Endothelial cell (in vitro differentiated cells): ENCODE results near the gene NENF. TPM values are rescaled to one million over a fixed set of nuclear protein-coding genes. Genes with fewer than 3 reads are reported as not detected.

Source experiments
- DNase-seq: peaks from one replicate; pipeline ENCODE4 v3.0.0; 2021; ENCODE audit warnings: low spot score
- H3K27ac Mint-ChIP-seq: one replicate; pipeline ENCODE4 v1.8.0; 2021; ENCODE audit warnings: mixed read lengths, inconsistent platforms; ENCODE audit not compliant: unreplicated experiment
- H3K27me3 Mint-ChIP-seq: one replicate; pipeline ENCODE4 v1.8.0; 2021; ENCODE audit warnings: mild to moderate bottlenecking, moderate library complexity, mixed read lengths, inconsistent platforms; ENCODE audit not compliant: unreplicated experiment
- H3K36me3 Mint-ChIP-seq: one replicate; pipeline ENCODE4 v1.8.0; 2021; ENCODE audit warnings: mild to moderate bottlenecking, low read depth, mixed read lengths, inconsistent platforms; ENCODE audit not compliant: unreplicated experiment
- H3K4me1 Mint-ChIP-seq: one replicate; pipeline ENCODE4 v1.8.0; 2021; ENCODE audit warnings: mild to moderate bottlenecking, mixed read lengths, inconsistent platforms; ENCODE audit not compliant: unreplicated experiment
- H3K4me3 Mint-ChIP-seq: one replicate; pipeline ENCODE4 v1.8.0; 2021; ENCODE audit warnings: mild to moderate bottlenecking, mixed read lengths, inconsistent platforms; ENCODE audit not compliant: unreplicated experiment
- H3K9me3 Mint-ChIP-seq: one replicate; pipeline ENCODE4 v1.8.0; 2021; ENCODE audit warnings: mixed read lengths, inconsistent platforms; ENCODE audit not compliant: unreplicated experiment
- total RNA-seq: library from RNA; stranded (reverse); fragmentation: NEBNext Ultra II Directional; extraction: Animal tissue kit (Norgen Biotek cat#: 25700); gene quantifications from one replicate; pipeline ENCODE4 v1.2.1, GENCODE V29; 2021; ENCODE audit not compliant: unreplicated experiment
- TF ChIP-seq, protein P1 (sequence below): fragments of 200-600 bp; sonication (generic); IDR thresholded peaks from one replicate; pipeline ENCODE4 v1.5.0; 2021; ENCODE audit warnings: antibody characterized with exemption; ENCODE audit not compliant: unreplicated experiment

Gene NENF
- total RNA-seq, 1 donor from 2014 or later = 25.6 TPM

DNA sequence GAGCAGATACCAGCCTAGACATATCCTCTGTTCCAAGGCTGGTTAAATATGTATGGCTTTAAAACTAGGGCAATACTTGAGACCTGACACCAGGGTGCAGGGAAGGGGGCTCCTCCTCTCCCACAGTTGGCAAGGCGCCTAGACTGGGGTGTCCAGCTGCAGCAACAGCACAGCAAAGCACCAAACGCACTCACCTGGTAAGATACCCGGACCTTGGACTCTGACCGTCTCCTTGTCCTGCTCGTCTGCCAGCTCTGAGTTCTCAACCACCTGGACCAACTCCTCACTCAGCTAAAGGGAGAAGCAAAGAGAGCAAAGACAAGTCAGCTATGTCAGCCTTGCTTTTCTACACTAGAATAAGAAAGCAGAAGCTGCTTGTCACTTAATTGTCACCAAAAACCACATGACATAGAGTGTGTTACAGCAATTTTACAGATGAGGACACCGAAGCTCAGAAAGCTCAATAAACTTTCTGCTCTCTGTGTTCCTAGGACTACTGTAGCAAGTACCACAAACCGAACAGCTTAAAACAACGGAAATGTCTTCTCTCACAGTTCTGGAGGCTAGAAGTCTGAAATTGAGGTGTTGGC, 22.4 kb upstream of the NENF start:
- peaks cover 7% of the 10 kb centered on the region for H3K27me3 Mint-ChIP-seq
- H3K36me3 Mint-ChIP-seq = peaks cover 41% of the 10 kb centered on the region
- H3K4me3 Mint-ChIP-seq = peak overlapping the region; percentile 19
- H3K4me1 Mint-ChIP-seq = peaks cover 20% of the 10 kb centered on the region
- DNase-seq = no peak
- no peaks in the 10 kb centered on the region for H3K9me3 Mint-ChIP-seq
- TF ChIP-seq, protein P1, sequence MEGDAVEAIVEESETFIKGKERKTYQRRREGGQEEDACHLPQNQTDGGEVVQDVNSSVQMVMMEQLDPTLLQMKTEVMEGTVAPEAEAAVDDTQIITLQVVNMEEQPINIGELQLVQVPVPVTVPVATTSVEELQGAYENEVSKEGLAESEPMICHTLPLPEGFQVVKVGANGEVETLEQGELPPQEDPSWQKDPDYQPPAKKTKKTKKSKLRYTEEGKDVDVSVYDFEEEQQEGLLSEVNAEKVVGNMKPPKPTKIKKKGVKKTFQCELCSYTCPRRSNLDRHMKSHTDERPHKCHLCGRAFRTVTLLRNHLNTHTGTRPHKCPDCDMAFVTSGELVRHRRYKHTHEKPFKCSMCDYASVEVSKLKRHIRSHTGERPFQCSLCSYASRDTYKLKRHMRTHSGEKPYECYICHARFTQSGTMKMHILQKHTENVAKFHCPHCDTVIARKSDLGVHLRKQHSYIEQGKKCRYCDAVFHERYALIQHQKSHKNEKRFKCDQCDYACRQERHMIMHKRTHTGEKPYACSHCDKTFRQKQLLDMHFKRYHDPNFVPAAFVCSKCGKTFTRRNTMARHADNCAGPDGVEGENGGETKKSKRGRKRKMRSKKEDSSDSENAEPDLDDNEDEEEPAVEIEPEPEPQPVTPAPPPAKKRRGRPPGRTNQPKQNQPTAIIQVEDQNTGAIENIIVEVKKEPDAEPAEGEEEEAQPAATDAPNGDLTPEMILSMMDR = no peak
- H3K27ac Mint-ChIP-seq = no peak overlapping the region

DNA sequence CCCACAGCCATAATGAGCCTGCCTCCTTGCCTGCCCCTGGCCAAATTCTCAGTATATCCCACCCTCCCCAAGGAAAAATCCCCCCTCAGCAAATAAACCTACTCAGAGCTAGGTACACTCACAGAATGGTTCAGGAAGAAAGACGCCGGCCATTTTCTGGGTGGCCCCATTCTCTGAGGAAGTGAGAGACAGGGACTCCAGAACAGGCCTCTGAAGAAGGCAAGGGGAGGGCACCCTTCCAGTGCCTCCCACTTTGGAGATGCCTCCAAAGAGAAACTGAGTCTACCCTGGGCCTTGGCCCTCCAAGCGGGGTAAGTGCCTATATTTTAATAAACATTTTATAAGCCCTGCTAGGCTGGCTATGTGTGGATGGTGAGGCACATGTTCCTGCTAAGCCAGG, 20.3 kb upstream of the NENF start:
- H3K36me3 Mint-ChIP-seq = peaks cover 38% of the 10 kb centered on the region
- H3K27me3 Mint-ChIP-seq = peaks cover 7% of the 10 kb centered on the region
- DNase-seq = no peak
- no peak overlapping the region for H3K27ac Mint-ChIP-seq
- H3K4me3 Mint-ChIP-seq = no peak overlapping the region
- TF ChIP-seq, protein P1 = no peak
- no peaks in the 10 kb centered on the region for H3K9me3 Mint-ChIP-seq
- peaks cover 20% of the 10 kb centered on the region for H3K4me1 Mint-ChIP-seq

DNA sequence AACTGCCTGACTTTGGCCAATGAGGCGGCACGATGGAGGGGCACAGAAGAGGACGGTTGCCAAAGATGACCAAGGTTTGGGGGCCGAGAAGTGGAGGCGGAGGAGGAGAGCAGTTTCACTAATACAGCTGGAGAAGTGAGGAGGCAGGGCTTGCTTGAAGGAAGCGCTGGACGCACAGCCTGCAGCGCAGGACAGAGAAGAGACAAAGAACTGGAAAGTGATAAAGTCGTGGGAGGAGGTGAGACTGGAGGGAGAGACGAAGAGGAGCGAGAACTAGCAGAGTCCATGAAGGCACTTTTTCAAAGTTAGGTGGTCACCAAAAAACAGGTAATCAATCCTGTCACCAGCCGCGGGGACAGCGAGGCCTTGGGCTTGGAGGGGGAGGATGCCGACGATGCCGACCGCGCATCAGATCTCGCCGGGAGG, 18.8 kb upstream of the NENF start:
- H3K4me3 Mint-ChIP-seq = peak overlapping the region; percentile 95
- H3K9me3 Mint-ChIP-seq = no peaks in the 10 kb centered on the region
- H3K4me1 Mint-ChIP-seq = peaks cover 20% of the 10 kb centered on the region
- H3K27ac Mint-ChIP-seq = no peak overlapping the region
- H3K36me3 Mint-ChIP-seq = peaks cover 30% of the 10 kb centered on the region
- TF ChIP-seq, protein P1 = no peak
- peaks cover 7% of the 10 kb centered on the region for H3K27me3 Mint-ChIP-seq
- DNase-seq = no peak

DNA sequence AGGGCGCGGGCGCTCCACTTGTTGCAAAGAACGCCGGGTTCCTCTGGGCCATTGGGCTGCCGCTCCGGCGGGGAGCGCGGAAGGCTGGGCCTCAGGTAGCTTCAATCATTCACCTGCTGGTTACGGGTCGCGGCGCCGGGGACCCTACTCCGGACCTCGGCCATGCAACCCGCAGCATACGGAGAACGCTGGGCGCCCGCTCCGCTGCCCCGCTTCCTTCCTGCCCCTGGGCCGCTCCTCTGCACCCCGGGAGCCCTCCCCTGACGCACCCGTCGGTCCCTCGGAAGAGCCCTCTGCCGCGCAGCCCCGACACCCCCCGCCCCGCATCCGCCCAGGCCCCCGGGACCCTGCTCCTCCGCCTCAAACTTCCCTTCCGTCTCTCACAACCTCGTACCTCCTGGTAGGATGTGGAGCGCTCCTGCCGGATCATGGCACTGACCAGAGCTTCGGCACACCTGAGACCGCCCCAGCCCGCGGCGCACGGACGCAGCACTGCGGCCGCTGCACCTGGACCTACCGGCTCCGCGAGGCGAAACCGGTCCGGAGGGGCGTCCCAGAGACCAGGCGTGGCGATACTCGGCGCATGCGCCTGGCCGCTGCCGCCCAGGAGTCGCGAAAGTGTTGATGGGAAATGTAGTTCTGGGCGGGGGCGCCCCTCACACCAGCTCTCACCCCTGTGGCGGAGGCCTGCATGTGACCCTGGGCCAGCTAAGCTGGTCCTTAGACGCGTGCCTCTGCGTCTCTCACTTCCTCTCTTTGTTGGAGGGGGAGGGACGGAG, 18.2 kb upstream of the NENF start, which contains the start of gene PACC1:
Gene PACC1, minus strand, starts transcription at position 559 of the 779 bp plus-strand sequence. Its CDS starts 129 bp downstream, at position 430.
- DNase-seq = peak; percentile 91
- peaks cover 24% of the 10 kb centered on the region for H3K36me3 Mint-ChIP-seq

More for the DNA sequence above, 18.2 kb upstream of the NENF start, which contains the start of gene PACC1:
- Mint-ChIP-seq H3K4me1 (peaks cover 17% of the 10 kb centered on the region), H3K27ac (peak within 1 kb of the TSS; percentile 75), H3K9me3 (no peaks in the 10 kb centered on the region), H3K4me3 (peak within 1 kb of the TSS; percentile 95), H3K27me3 (peaks cover 7% of the 10 kb centered on the region)
- TF ChIP-seq, protein P1 = no peak
